ENCODE measurements around the gene ENPP4. TPM values are rescaled to one million over a fixed set of nuclear protein-coding genes. Genes with fewer than 3 reads are reported as not detected.

Gene ENPP4
- total RNA-seq, 1 donor from 2014 or later, result 4.9 TPM

Other genes starting within 250 kb of the ENPP4 start
- gene CLIC5, start 114.1 kb upstream of the ENPP4 start, total RNA-seq, result under 0.01 and 0.09 TPM in 2 replicates
- gene ENPP5, start 41.0 kb downstream of the ENPP4 start, total RNA-seq, result 0.17 TPM in 1 of 2 replicates, not detected in the other